ENCODE data around the gene NRXN3. TPM values are rescaled to one million over a fixed set of nuclear protein-coding genes. Genes with fewer than 3 reads are reported as not detected.

The NRXN3 gene
- polyA plus RNA-seq, 1 of the 3 experiments (the other 2 are of a cell fraction), result 1.6 TPM

- no peak overlapping the region for H3K4me2 ChIP-seq
- no peak overlapping the region for H3K4me3 ChIP-seq (ENCODE audit: low read depth in 2 of 2, low read length in 1 of 2)
- no peaks in the 10 kb centered on the region for H3F3A ChIP-seq (replicated peaks; ENCODE audit: insufficient read depth)
- H3K27me3 ChIP-seq (ENCODE audit: insufficient read depth), result no peaks in the 10 kb centered on the region
- no peak overlapping the region for H2AFZ ChIP-seq (ENCODE audit: low read depth)
- DNase-seq, result no peak
- no peaks in the 10 kb centered on the region for H3K9me3 ChIP-seq
- H3K9me2 ChIP-seq, result no peaks in the 10 kb centered on the region
- no peak overlapping the region for H3K27ac ChIP-seq (ENCODE audit: low read depth in 2 of 2, low read length in 1 of 2)
- H3K36me3 ChIP-seq (replicated peaks in 1 of 2; ENCODE audit: control insufficient read depth in 1 of 2, insufficient read depth in 2 of 2, low read length in 1 of 2), result no peaks in the 10 kb centered on the region
- TF ChIP-seq PBX3 (IDR thresholded peaks at IDR 0.05) (no peak), MEF2A (IDR thresholded peaks at IDR 0.05; ENCODE audit: borderline replicate concordance, low read depth) (no peak)
- ChIA-PET CTCF (no interaction called here), POLR2A (no interaction called here)
- WGBS (ENCODE audit: low lambda C conversion rate), result 24% methylated on average over 4 of the region's 4 CpGs
- no peak overlapping the region for H3K9ac ChIP-seq
- H3K4me1 ChIP-seq (ENCODE audit: control insufficient read depth in 1 of 2, insufficient read depth in 2 of 2, low read depth in 1 of 2, low read length in 1 of 2), result no peaks in the 10 kb centered on the region
- H3K79me2 ChIP-seq (ENCODE audit: insufficient read depth), result no peaks in the 10 kb centered on the region
- H4K20me1 ChIP-seq (ENCODE audit: insufficient read depth), result no peaks in the 10 kb centered on the region
Measured at GRCh38 chr14:79649856-79650255, 1479.7 kb downstream of the NRXN3 start.

- Histone ChIP-seq H2AFZ (ENCODE audit: low read depth) (no peak overlapping the region), H3K27ac (ENCODE audit: low read depth in 2 of 2, low read length in 1 of 2) (no peak overlapping the region), H3F3A (replicated peaks; ENCODE audit: insufficient read depth) (no peaks in the 10 kb centered on the region), H4K20me1 (ENCODE audit: insufficient read depth) (no peaks in the 10 kb centered on the region), H3K9me2 (no peaks in the 10 kb centered on the region), H3K4me2 (no peak overlapping the region), H3K27me3 (ENCODE audit: insufficient read depth) (no peaks in the 10 kb centered on the region), H3K79me2 (ENCODE audit: insufficient read depth) (no peaks in the 10 kb centered on the region), H3K36me3 (replicated peaks in 1 of 2; ENCODE audit: control insufficient read depth in 1 of 2, insufficient read depth in 2 of 2, low read length in 1 of 2) (no peaks in the 10 kb centered on the region), H3K9me3 (no peaks in the 10 kb centered on the region), H3K9ac (no peak overlapping the region), H3K4me1 (ENCODE audit: control insufficient read depth in 1 of 2, insufficient read depth in 2 of 2, low read depth in 1 of 2, low read length in 1 of 2) (no peaks in the 10 kb centered on the region), H3K4me3 (ENCODE audit: low read depth in 2 of 2, low read length in 1 of 2) (no peak overlapping the region)
- ChIA-PET CTCF (no interaction called here), POLR2A (no interaction called here)
- no peak for DNase-seq
- 15% methylated on average over 6 of the region's 6 CpGs for WGBS (ENCODE audit: low lambda C conversion rate)
- TF ChIP-seq IRF3 (IDR thresholded peaks at IDR 0.05; ENCODE audit: low read depth, low read length), result no peak
- no peak for TF ChIP-seq EZH2phosphoT487 (IDR thresholded peaks at IDR 0.05; ENCODE audit: borderline replicate concordance, low read depth)
- TF ChIP-seq GATA2 (CRISPR knock-in tag; IDR thresholded peaks at IDR 0.05), result no peak
- TF ChIP-seq FOXM1 (IDR thresholded peaks at IDR 0.05; ENCODE audit: low read depth), result no peak
- TF ChIP-seq CHD2 (IDR thresholded peaks at IDR 0.05; ENCODE audit: low read length, partially characterized antibody), result no peak
- TF ChIP-seq NFIC (IDR thresholded peaks at IDR 0.05; ENCODE audit: borderline replicate concordance), result no peak
- TF ChIP-seq, protein P1, sequence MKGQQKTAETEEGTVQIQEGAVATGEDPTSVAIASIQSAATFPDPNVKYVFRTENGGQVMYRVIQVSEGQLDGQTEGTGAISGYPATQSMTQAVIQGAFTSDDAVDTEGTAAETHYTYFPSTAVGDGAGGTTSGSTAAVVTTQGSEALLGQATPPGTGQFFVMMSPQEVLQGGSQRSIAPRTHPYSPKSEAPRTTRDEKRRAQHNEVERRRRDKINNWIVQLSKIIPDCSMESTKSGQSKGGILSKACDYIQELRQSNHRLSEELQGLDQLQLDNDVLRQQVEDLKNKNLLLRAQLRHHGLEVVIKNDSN (IDR thresholded peaks at IDR 0.05; ENCODE audit: borderline replicate concordance, low read depth), result no peak
- no peak for TF ChIP-seq POLR2AphosphoS5 (IDR thresholded peaks at IDR 0.05; ENCODE audit: low read depth, low read length)
- TF ChIP-seq PBX3 (IDR thresholded peaks at IDR 0.05), result no peak
- TF ChIP-seq SMC3 (IDR thresholded peaks at IDR 0.05; ENCODE audit: low read depth, low read length), result no peak
- TF ChIP-seq TEAD4 (IDR thresholded peaks at IDR 0.05; ENCODE audit: borderline replicate concordance, insufficient read depth), result no peak
- no peak for TF ChIP-seq MEF2A (IDR thresholded peaks at IDR 0.05; ENCODE audit: borderline replicate concordance, low read depth)
Measured at GRCh38 chr14:79652513-79653307, 1482.5 kb downstream of the NRXN3 start.

Measured in SK-N-SH (cell line).